GM21723 (cell line): ENCODE data around the gene GALNT14.

Experiments
- ATAC-seq: cut with Tn5 transposase; IDR thresholded peaks from one replicate; pipeline ENCODE4 v1.9.1; 2021; ENCODE audit warnings: mild to moderate bottlenecking, moderate library complexity; ENCODE audit not compliant: unreplicated experiment

The GALNT14 gene

GRCh38 chr2:31136000-31136399 is 2.2 kb downstream of the GALNT14 start:
- ATAC-seq: no peak

GRCh38 chr2:31134480-31134879 is 3.8 kb downstream of the GALNT14 start:
- no peak for ATAC-seq

GRCh38 chr2:31132786-31133185 is 5.5 kb downstream of the GALNT14 start:
- ATAC-seq: no peak

- ATAC-seq: no peak
These were observed 6.4 kb downstream of the GALNT14 start for GRCh38 chr2:31131871-31132270.

- ATAC-seq: no peak
These were observed 8.7 kb downstream of the GALNT14 start for GRCh38 chr2:31129375-31130171.

- ATAC-seq: no peak
These were observed 10.3 kb downstream of the GALNT14 start for GRCh38 chr2:31127931-31128330.

GRCh38 chr2:31125918-31126695 is 12.1 kb downstream of the GALNT14 start:
- no peak for ATAC-seq

- ATAC-seq: no peak
These were observed 13.3 kb downstream of the GALNT14 start for GRCh38 chr2:31124904-31125303.

- no peak for ATAC-seq
These were observed 16.1 kb downstream of the GALNT14 start for GRCh38 chr2:31122133-31122532.

GRCh38 chr2:31113765-31114164 is 24.5 kb downstream of the GALNT14 start:
- no peak for ATAC-seq

- no peak for ATAC-seq
These were observed 25.7 kb downstream of the GALNT14 start for GRCh38 chr2:31112544-31112943.

GRCh38 chr2:31110998-31111397 is 27.2 kb downstream of the GALNT14 start:
- ATAC-seq: no peak

GRCh38 chr2:31110431-31110830 is 27.8 kb downstream of the GALNT14 start:
- ATAC-seq: no peak

- no peak for ATAC-seq
These were observed 28.5 kb downstream of the GALNT14 start for GRCh38 chr2:31109633-31110192.

GRCh38 chr2:31108561-31109286 is 29.5 kb downstream of the GALNT14 start:
- no peak for ATAC-seq

GRCh38 chr2:31107591-31108300 is 30.5 kb downstream of the GALNT14 start:
- no peak for ATAC-seq

GRCh38 chr2:31101701-31102100 is 36.5 kb downstream of the GALNT14 start:
- no peak for ATAC-seq

- ATAC-seq: no peak
These were observed 40.2 kb downstream of the GALNT14 start for GRCh38 chr2:31097962-31098613.

GRCh38 chr2:31090188-31090587 is 48.1 kb downstream of the GALNT14 start:
- ATAC-seq: no peak

- no peak for ATAC-seq
These were observed 48.6 kb downstream of the GALNT14 start for GRCh38 chr2:31089645-31090044.
